Left kidney (tissue), 2 donors: Measurements from ENCODE around the gene ZNFX1. TPM values are rescaled to one million over a fixed set of nuclear protein-coding genes. Genes with fewer than 3 reads are reported as not detected.
"Not testable (repeated sequence)": the region's sequence is repeated elsewhere in the genome, so short reads cannot be mapped to it uniquely, and the experiment has no call there.

Experiments
- DNase-seq: peaks from one replicate; pipeline ENCODE4 v3.0.0-alpha.2; 2013
- polyA plus RNA-seq: library from polyadenylated mRNA; unstranded; fragments of 120-200 nt; gene quantifications from one replicate; pipeline ENCODE4 v1.2.1, GENCODE V29; 2013; ENCODE audit not compliant: insufficient read length

The ZNFX1 gene
- polyA plus RNA-seq, 1 donor: 17.7 TPM

- not testable (repeated sequence) for DNase-seq
Observed at GRCh38 chr20:49294002-49294654, 16.3 kb upstream of the ZNFX1 start.

GRCh38 chr20:49293122-49293521 lies 15.3 kb upstream of the ZNFX1 start:
- DNase-seq: no peak

- no peak for DNase-seq
Observed at GRCh38 chr20:49292010-49292409, 14.2 kb upstream of the ZNFX1 start.

- DNase-seq: no peak
Observed at GRCh38 chr20:49291200-49291599, 13.3 kb upstream of the ZNFX1 start.

GRCh38 chr20:49290608-49291191 lies 12.8 kb upstream of the ZNFX1 start:
- no peak for DNase-seq

DNA sequence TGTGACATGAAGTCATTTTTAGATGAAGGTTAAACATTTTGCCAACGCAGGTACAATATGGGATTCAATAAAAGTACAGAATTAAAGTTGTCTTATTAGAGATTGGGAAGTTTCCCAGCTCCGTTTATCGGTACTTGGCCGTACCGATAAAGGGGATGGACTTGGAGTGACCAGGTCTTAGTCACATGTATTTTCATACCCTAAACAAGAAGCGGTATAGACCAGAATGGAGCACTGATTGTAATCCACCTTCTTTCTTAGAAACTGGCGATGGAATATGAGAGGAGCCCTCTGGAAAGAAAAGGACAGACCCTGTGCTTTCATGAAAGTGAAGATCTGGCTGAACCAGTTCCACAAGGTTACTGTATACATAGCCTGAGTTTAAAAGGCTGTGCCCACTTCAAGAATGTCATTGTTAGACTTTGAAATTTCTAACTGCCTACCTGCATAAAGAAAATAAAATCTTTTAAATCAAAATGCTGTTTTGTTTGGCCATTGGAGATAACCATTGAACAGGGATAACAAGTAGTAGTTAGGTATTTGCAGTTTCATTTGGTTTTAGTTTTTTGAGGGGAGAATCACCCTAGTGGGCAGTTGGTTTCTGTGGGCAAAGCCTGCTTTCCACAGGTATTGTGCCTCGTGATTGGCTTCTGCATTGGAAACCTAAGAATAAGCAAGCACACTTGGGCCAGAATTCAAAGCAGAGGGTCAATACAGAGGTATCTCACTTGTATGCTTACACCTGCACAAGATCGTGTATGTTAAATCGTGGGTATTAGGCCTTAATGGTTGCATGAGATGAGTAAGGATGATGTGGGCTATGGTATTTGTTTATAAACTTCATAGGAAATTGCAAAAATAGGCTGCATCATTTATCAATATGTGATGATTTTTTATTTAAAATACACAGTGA lies 11.2 kb upstream of the ZNFX1 start:
- no peak for DNase-seq

GRCh38 chr20:49288250-49288751 lies 10.4 kb upstream of the ZNFX1 start:
- no peak for DNase-seq

GRCh38 chr20:49287555-49288249 lies 9.8 kb upstream of the ZNFX1 start:
- DNase-seq: no peak

DNA sequence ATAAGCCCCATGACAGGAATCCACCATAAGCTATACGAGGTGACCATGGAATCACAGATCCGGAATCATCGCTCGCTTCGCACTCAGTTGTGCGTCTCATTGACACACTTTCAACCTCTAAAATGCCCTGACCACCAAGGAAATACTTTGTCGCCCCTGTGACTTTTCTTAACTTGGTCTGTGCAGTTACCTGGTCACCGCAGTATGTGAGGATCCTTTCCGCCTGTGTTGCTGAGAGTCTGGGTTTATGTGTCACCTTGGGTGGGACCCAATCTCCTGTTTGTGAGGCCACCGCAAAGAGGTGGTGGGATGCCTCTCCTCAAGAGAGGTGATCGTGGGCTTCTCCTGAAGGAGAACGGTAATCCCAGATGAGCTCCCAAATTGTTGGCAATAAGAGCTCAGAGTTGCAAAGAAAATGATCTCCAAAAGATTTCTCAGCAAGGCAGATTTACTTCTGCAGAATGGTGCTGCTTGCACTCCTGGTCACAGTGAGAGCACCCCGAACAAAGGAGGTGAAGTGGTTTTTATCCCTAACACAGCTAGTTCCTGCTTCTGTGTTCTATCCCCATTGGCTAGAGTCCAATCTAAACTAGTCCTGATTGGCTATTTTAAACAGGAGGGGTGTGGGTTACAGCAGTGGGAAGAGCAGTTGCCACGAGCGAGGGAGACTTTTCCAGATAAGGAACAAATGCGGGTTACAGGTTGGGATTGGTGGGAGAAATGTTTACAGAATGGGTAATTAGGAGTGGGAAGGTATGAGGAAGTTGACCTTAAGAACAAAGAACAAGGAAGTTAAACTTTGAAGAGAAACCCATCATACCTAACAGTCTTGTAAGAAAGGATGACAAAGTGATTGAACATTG lies 9.1 kb upstream of the ZNFX1 start:
- DNase-seq: no peak

DNA sequence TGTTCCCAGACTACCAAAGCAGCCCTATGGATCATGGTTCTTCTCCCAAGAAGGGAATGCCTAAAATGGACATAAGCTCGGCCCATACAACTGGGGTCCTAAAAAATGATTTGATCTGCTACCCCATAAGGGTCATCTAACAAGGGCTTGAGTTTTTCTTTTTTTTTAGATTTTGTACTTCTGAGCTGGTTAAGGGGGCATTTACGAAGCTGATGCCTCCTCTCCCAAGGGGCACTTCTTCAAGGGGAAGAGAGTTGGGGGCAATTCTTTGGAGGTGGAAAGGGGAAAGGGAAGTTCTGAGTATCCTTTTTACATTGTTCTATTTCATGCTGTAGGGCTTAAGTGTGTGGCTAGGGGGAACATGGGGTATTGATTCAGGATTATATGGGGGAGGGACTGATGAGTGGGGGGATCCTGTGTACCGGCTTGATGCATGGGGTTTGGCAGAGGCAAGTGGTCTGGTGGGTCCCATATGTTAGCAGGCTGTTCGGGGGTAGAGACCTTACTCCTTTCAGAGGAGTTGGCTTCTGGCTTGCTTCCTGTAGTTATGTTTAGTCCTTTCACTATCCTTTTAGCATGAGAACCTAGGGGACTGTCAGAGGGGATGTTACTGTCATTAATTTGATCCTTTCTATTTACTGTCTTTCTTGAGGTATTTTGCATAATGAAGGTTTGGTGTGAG lies 8.1 kb upstream of the ZNFX1 start:
- no peak for DNase-seq

DNA sequence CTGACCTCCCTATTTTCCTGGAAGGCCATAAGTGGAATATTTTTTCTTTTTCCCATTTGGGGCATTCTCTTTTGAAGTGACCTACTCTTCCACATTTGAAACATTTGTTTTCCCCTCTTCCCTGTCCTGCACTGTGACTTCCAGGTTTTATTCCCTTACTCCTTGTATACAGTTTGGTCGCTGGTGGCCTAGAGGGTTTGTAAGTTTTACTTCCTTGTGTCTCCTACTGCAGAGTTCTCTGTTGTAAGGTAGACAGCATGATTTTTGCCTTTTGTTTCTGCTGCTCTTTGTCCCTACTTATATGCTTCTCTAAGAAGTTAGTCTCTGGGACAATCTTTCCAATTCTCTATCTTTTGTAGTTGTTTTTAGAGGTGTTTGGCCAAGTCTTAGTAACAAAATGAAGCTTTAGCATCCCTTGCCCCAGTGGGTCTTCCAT lies 7.4 kb upstream of the ZNFX1 start:
- no peak for DNase-seq

DNA sequence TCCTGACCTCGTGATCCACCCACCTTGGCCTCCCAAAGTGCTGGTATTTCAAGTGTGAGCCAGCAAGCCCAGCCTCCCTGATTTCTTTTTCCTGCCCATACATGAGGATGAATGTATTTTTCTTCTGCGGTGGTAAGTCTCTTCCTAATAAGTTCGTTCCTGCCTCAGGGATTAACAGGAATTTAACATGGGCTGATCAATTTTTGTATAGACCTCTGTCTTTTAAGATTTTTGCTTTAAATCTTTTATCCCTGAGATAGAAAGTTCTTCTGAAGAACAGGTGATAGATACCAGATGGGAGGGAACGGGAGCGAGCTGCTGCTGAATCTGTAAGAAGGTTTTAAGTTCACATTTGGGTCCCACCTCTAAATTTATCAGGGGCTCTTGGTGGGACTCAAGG lies 7.0 kb upstream of the ZNFX1 start:
- DNase-seq: no peak

GRCh38 chr20:49283703-49284625 lies 6.1 kb upstream of the ZNFX1 start:
- no peak for DNase-seq

GRCh38 chr20:49283176-49283702 lies 5.4 kb upstream of the ZNFX1 start:
- DNase-seq: no peak

DNA sequence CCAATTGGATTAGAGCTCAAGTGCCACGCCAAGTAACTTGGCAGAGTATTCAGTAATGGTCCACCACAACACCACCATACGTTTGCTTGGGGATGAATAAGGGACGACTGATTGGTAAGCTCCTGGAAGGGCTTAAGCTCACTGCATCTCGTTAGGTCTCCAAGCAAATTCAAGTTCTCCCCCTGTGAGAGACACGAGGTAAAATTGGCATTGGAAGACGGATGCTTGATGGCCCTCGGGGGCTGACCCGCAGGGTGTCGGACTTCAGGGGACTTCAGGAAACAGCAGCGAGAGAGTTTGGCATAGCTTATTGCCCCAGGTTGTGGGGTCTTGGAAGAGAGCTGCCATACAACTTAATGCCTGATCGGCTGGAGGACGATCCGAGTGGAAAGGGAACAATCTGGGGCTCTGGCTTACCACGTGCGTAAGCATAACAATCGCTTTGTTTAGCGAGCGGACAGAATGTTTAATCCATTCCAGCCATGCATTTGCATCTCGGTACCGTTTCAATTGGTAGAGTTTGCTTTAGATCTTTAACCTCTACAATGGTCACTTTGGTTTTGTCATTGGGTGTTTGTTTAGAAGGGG lies 4.8 kb upstream of the ZNFX1 start:
- no peak for DNase-seq

- no peak for DNase-seq
Observed at GRCh38 chr20:49281913-49282467, 4.1 kb upstream of the ZNFX1 start.

DNA sequence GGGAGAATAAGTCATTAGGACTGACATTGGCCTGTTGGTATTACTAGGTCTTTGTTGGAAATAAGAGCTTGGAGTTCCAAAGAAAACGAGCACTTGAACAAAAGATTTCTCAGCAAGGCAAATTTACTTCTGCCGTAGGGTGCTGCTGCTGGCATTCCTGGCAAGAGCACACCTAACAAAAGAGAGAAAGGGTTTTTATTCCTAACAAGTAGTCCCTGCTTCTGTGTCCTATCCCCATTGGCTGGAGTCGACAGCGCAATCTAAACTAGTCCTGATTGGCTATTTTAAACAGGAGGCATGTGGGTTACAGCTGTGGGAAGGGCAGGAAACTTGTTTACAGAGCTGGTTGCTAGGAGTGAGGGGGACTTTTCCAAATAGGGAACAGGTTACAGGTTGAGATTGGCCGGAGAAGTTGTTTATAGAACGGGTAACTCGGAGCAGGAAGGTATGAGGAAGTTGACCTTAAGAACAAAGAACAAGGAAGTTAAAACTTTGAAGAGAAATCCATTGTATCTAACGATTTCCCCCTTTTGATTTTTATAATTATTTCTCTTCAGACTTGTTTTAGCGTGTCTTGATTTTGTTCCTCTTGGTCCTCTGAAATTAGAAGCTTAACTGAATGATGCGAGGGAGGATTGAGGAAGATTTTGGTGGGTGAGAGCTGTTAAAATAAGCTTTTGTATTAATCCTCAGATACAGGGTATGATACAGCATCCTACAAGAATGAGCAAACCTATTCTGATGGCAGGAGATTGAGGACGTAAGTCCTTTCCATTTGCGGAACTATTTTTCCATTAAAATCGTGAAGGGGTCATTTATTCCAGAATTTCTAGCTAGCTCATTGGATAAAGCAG lies 3.4 kb upstream of the ZNFX1 start:
- DNase-seq: no peak
